WTC11 (cell line): Measurements from ENCODE around the gene MEX3D. TPM values are rescaled to one million over a fixed set of nuclear protein-coding genes. Genes with fewer than 3 reads are reported as not detected.

Experiments used
- ATAC-seq: fragments of 200-7000 bp; cut with Tn5 transposase; 2 replicates; pipeline ENCODE4 v1.10.0; 2021; ENCODE audit warnings: mild to moderate bottlenecking, moderate library complexity
- CTCF ChIA-PET: fragments of 300-600 bp; sonication (Branson Sonifier 250); formaldehyde crosslinking; loops from one replicate; lab custom pipeline; 2021; ENCODE audit warnings: antibody characterized with exemption; lab: Charles Lee
- POLR2A ChIA-PET: fragments of 350-600 bp; sonication (Branson Sonifier 250); formaldehyde crosslinking; loops from one replicate; lab custom pipeline; 2021; ENCODE audit warnings: antibody characterized with exemption; lab: Charles Lee
- DNase-seq: peaks from one replicate; pipeline ENCODE4 v3.0.0; 2021; ENCODE audit warnings: low spot score
- H3K27ac Mint-ChIP-seq: 2 replicates; pipeline ENCODE4 v1.8.0; 2021; ENCODE audit warnings: mixed read lengths
- H3K27me3 Mint-ChIP-seq: 2 replicates; pipeline ENCODE4 v1.8.0; 2021; ENCODE audit warnings: low read depth, mild to moderate bottlenecking, moderate library complexity, mixed read lengths
- H3K36me3 Mint-ChIP-seq: 2 replicates; pipeline ENCODE4 v1.8.0; 2021; ENCODE audit warnings: mixed read lengths
- H3K4me1 Mint-ChIP-seq: 2 replicates; pipeline ENCODE4 v1.8.0; 2022; ENCODE audit warnings: mixed read lengths
- H3K4me3 Mint-ChIP-seq: 2 replicates; pipeline ENCODE4 v1.8.0; 2021; ENCODE audit warnings: mild to moderate bottlenecking, moderate library complexity, mixed read lengths
- H3K9me3 Mint-ChIP-seq: 2 replicates; pipeline ENCODE4 v1.8.0; 2021; ENCODE audit warnings: mixed read lengths
- ATF1 ChIP-seq: sonication (generic); formaldehyde crosslinking; IDR thresholded peaks from 2 replicates; pipeline ENCODE4 v1.8.1; 2023; ENCODE audit warnings: mild to moderate bottlenecking, moderate library complexity, missing genetic modification reagents
- ATF2 ChIP-seq: sonication (generic); formaldehyde crosslinking; IDR thresholded peaks from 2 replicates; pipeline ENCODE4 v1.8.1; 2022; ENCODE audit warnings: low read depth, missing genetic modification reagents, borderline replicate concordance
- ESRRA ChIP-seq: sonication (generic); formaldehyde crosslinking; IDR thresholded peaks from 2 replicates; pipeline ENCODE4 v1.8.1; 2022; ENCODE audit warnings: mild to moderate bottlenecking, missing genetic modification reagents, borderline replicate concordance
- GRHL2 ChIP-seq: fragments of 250-450 bp; sonication (Bioruptor Pico); IDR thresholded peaks from 2 replicates; pipeline ENCODE4 v1.8.0; 2022; ENCODE audit warnings: mild to moderate bottlenecking, moderate library complexity; ENCODE audit not compliant: insufficient replicate concordance, severe bottlenecking
- NFYB ChIP-seq: sonication (generic); formaldehyde crosslinking; conservative IDR thresholded peaks from 2 replicates; pipeline ENCODE4 v1.8.0; 2022; ENCODE audit warnings: low read depth, missing genetic modification reagents
- PREB ChIP-seq: sonication (generic); formaldehyde crosslinking; IDR thresholded peaks from 2 replicates; pipeline ENCODE4 v1.8.1; 2022; ENCODE audit warnings: mild to moderate bottlenecking, missing genetic modification reagents, moderate library complexity, borderline replicate concordance
- RORB ChIP-seq: fragments of 250-450 bp; sonication (Bioruptor Pico); IDR thresholded peaks from 2 replicates; pipeline ENCODE4 v1.9.0; 2021; ENCODE audit warnings: mild to moderate bottlenecking
- SOX15 ChIP-seq: fragments of 250-450 bp; sonication (Bioruptor Pico); IDR thresholded peaks from 2 replicates; pipeline ENCODE4 v1.9.0; 2021; ENCODE audit warnings: mild to moderate bottlenecking
- SP1 ChIP-seq: sonication (generic); formaldehyde crosslinking; conservative IDR thresholded peaks from 2 replicates; pipeline ENCODE4 v1.8.1; 2022; ENCODE audit warnings: missing genetic modification reagents
- ZNF138 ChIP-seq: sonication (generic); formaldehyde crosslinking; conservative IDR thresholded peaks from 2 replicates; pipeline ENCODE4 v1.8.1; 2022; ENCODE audit warnings: mild to moderate bottlenecking, moderate library complexity, missing genetic modification reagents
- ZNF219 ChIP-seq: sonication (generic); formaldehyde crosslinking; IDR thresholded peaks from 2 replicates; pipeline ENCODE4 v1.8.0; 2023; ENCODE audit warnings: missing genetic modification reagents, mild to moderate bottlenecking, borderline replicate concordance
- ZNF263 ChIP-seq: sonication (generic); formaldehyde crosslinking; IDR thresholded peaks from 2 replicates; pipeline ENCODE4 v1.8.1; 2022; ENCODE audit warnings: low read depth, mild to moderate bottlenecking, moderate library complexity, missing genetic modification reagents
- ZNF281 ChIP-seq: sonication (generic); formaldehyde crosslinking; IDR thresholded peaks from 2 replicates; pipeline ENCODE4 v1.8.0; 2023; ENCODE audit warnings: mild to moderate bottlenecking, missing genetic modification reagents
- ZNF423 ChIP-seq: fragments of 250-450 bp; sonication (Bioruptor Pico); IDR thresholded peaks from 2 replicates; pipeline ENCODE4 v2.1.2; 2022; ENCODE audit warnings: mild to moderate bottlenecking, moderate library complexity
- ZNF532 ChIP-seq: fragments of 250-450 bp; sonication (Bioruptor Pico); IDR thresholded peaks from 2 replicates; pipeline ENCODE4 v1.9.0; 2021; ENCODE audit warnings: mild to moderate bottlenecking, borderline replicate concordance
- total RNA-seq: library from RNA; stranded (reverse); gene quantifications from 3 replicates; pipeline ENCODE4 v1.2.3, GENCODE V29; 2021

Gene MEX3D
- total RNA-seq, 1 experiment from 2014 or later = 69.5 TPM

- TF ChIP-seq ZNF532 (CRISPR knock-in tag) = no peak
- no peak for TF ChIP-seq ZNF138 (CRISPR knock-in tag)
- no peak for TF ChIP-seq GRHL2 (CRISPR knock-in tag)
- no peak for TF ChIP-seq ZNF423 (CRISPR knock-in tag)
These were observed 19.7 kb upstream of the MEX3D start (continued) for GRCh38 chr19:1587872-1588271.

- no peak overlapping the region for H3K4me3 Mint-ChIP-seq
- POLR2A ChIA-PET = no interaction called here
- no peaks in the 10 kb centered on the region for H3K27me3 Mint-ChIP-seq
- ATAC-seq (no peak), DNase-seq (no peak)
- CTCF ChIA-PET = no interaction called here
- H3K9me3 Mint-ChIP-seq = no peaks in the 10 kb centered on the region
- H3K27ac Mint-ChIP-seq = no peak overlapping the region
- TF ChIP-seq PREB (no peak), ATF2 (CRISPR knock-in tag) (no peak), RORB (no peak), ATF1 (CRISPR knock-in tag) (no peak), SP1 (CRISPR knock-in tag) (no peak), ZNF423 (CRISPR knock-in tag) (no peak), ESRRA (CRISPR knock-in tag) (no peak), ZNF263 (CRISPR knock-in tag) (no peak), SOX15 (CRISPR knock-in tag) (no peak), ZNF219 (no peak), ZNF281 (CRISPR knock-in tag) (no peak), NFYB (CRISPR knock-in tag) (no peak)
- H3K4me1 Mint-ChIP-seq = no peaks in the 10 kb centered on the region; the same call in 1 of the 2 replicates
- peaks cover 40% of the 10 kb centered on the region for H3K36me3 Mint-ChIP-seq
These were observed 17.1 kb upstream of the MEX3D start for GRCh38 chr19:1585243-1585580.
